ENCODE results near the gene ANGEL1. TPM values are rescaled to one million over a fixed set of nuclear protein-coding genes. Genes with fewer than 3 reads are reported as not detected.

Gene ANGEL1, protein sequence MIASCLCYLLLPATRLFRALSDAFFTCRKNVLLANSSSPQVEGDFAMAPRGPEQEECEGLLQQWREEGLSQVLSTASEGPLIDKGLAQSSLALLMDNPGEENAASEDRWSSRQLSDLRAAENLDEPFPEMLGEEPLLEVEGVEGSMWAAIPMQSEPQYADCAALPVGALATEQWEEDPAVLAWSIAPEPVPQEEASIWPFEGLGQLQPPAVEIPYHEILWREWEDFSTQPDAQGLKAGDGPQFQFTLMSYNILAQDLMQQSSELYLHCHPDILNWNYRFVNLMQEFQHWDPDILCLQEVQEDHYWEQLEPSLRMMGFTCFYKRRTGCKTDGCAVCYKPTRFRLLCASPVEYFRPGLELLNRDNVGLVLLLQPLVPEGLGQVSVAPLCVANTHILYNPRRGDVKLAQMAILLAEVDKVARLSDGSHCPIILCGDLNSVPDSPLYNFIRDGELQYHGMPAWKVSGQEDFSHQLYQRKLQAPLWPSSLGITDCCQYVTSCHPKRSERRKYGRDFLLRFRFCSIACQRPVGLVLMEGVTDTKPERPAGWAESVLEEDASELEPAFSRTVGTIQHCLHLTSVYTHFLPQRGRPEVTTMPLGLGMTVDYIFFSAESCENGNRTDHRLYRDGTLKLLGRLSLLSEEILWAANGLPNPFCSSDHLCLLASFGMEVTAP
- 10 to 100 TPM; 14.2 to 17.2 TPM for total RNA-seq

DNA sequence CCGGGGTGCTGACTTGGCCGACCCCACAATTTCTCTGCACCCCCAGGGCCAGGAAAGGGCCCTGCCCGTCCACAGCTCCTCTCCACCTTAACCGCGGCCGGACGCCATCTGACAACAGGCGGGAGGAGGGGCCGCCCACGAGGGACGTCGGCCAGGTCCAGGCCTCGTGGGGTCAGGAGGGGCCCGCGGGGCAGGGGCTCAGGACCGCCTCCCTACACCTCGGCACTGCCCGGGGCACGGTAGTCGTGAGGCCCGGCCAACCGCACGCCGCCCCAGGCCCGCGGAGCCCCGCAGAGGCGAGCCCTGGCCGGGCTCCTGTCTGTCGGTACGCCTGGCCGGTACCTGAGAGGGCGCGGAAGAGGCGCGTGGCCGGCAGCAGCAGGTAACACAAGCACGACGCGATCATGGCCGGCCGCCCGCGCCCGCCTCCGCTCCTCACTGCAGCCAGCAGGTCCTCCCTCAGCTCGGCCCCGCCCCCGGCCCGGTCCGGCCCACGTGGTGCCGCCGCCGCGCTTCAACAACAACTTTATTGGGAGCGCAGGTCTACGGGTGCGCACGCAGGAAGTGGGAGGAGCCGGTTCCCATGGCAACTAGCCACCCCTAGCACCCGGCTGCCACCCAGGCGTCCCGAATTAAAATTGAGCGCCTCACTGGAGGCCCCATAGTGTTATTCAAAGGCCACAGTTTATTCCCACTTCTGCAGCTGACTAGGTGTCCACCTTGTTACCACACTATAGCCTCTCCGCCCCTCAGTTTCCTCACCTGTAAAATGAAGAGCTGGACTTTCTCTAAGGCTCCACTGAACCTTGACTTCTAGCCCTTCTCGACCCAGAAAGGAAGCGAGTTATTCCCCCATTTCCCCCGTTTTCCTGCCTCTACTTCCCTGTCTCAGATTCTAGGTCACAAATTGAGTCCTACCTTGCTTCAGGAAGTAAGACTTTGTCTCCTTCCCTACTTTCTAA is at the start of gene ANGEL1:
Gene ANGEL1, minus strand, starts transcription at position 461 of the 962 bp plus-strand sequence. Its CDS starts 55 bp downstream, at position 406.

DNA sequence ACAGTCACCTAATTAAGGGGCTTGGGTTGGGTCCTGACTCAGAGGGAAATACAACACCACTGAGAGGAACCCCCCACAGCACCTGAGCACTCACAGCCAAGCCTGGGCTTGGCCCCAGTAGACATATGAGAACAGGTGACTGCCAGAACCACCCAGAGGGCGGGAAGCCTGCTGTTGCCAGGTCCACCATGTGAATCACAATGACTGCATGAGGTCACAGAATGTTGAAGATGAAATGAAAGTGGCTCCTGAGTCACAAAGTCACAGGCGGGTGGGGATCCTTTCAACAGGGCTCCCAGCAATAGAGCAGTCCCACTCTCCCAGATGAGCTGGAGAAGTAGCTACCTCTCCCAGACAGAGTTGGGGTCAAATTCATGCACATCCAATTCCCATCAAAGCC is 13.4 kb upstream of the ANGEL1 start, which contains the start of gene LRRC74A:
Gene LRRC74A, plus strand, starts transcription at position 287 of the 400 bp plus-strand sequence. CDS start 290 bp downstream, outside the sequence.

DNA sequence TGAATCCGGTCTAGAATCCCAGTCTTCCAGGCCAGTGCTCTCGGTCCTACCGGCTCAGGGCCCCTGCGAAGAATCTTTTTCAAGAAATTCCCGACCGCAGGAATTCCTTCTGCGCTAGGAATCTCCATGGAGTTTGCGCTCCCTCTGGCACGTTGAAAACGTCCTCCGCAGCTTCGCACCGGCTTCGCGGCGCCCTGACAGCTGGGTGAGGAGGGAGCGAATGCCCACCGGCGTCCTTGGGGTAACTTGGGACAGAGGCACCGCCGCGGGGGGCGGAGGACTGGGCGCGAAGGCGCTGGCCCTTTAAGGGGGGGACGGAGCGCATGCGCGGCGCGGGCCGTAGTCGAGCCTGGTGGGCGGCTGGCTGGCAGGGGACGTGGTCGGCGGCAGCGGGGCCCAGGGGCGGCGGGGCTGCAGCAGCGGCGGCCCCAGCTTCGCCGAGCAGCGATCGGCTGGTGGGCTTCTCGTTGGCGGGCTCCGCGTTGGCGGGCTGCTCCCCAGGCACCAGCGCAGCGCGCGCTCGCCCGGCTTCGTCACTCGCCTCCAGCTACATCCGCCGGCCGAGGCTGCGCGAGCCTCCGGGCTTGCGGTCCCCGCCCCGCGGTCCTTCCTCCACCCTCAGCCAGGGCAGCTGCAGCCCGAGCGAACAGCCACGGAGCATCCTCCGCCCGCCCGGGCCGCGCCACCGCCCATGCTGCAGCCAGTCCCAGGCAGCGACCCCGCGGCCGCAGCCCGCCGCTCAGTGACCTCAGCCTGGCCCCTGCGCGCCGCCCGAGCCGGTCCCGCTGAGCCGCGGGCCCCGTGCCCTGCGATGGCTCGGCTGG is 51.3 kb downstream of the ANGEL1 start, which contains the start of gene VASH1:
Gene VASH1, plus strand, starts transcription at position 333 of the 824 bp plus-strand sequence. CDS start 1,354 bp downstream, outside the sequence.

Other genes with a start within 250 kb of the ANGEL1 start
- gene VASH1, start 51.4 kb downstream of the ANGEL1 start, total RNA-seq: 1 to 10 TPM; 2.6 to 3.3 TPM
- not detected for gene LRRC74A, start 13.5 kb upstream of the ANGEL1 start, total RNA-seq
- gene IRF2BPL, start 215.8 kb upstream of the ANGEL1 start, total RNA-seq: 10 to 100 TPM; 35.4 to 36.7 TPM

All from activated naive CD4-positive, alpha-beta T cell treated with anti-CD3 and anti-CD28 coated beads, Interleukin-2, amount 10 ng/mL, durations not matched to agents 5 hours and 36 hours (primary cell).